Astrocyte (in vitro differentiated cells and primary cell): Measurements from ENCODE around the gene UBAP1.

Source experiments
- EZH2 ChIP-seq: IDR thresholded peaks from 2 replicates; pipeline ENCODE4 v1.6.1; 2012; ENCODE audit warnings: mild to moderate bottlenecking, low read length, inconsistent platforms; ENCODE audit not compliant: insufficient read depth
- TF ChIP-seq, protein P1 (sequence below): IDR thresholded peaks from 2 replicates; pipeline ENCODE4 v1.5.1; 2011; ENCODE audit warnings: low read depth, mild to moderate bottlenecking, inconsistent platforms, low read length, moderate library complexity; ENCODE audit not compliant: insufficient read depth

DNA sequence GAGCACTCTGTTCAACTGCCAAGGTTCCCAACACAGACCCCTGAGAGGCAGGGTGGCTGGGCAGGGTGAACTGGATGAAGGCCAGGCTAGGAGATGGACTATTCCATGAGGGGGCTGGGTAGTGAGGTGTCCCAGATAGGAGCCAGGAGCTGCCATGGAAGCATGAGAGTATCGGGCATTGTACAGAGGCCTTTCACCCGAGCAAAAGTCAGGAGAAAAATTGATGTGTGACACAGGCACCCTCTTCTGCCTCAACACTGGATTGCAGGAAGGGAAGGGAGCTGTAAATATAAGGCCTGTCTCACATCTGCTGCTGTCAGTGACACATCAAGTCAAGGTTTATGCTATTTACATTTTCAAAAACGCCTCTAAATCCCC is 74.6 kb downstream of the UBAP1 start:
- TF ChIP-seq, protein P1, sequence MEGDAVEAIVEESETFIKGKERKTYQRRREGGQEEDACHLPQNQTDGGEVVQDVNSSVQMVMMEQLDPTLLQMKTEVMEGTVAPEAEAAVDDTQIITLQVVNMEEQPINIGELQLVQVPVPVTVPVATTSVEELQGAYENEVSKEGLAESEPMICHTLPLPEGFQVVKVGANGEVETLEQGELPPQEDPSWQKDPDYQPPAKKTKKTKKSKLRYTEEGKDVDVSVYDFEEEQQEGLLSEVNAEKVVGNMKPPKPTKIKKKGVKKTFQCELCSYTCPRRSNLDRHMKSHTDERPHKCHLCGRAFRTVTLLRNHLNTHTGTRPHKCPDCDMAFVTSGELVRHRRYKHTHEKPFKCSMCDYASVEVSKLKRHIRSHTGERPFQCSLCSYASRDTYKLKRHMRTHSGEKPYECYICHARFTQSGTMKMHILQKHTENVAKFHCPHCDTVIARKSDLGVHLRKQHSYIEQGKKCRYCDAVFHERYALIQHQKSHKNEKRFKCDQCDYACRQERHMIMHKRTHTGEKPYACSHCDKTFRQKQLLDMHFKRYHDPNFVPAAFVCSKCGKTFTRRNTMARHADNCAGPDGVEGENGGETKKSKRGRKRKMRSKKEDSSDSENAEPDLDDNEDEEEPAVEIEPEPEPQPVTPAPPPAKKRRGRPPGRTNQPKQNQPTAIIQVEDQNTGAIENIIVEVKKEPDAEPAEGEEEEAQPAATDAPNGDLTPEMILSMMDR: no peak
- no peak for TF ChIP-seq EZH2
